GM18498 (cell line): ENCODE measurements around the gene PLXNA2.

Experiments
- ATAC-seq: cut with Tn5 transposase; IDR thresholded peaks from one replicate; pipeline ENCODE4 v1.9.1; 2021; ENCODE audit warnings: mild to moderate bottlenecking, moderate library complexity; ENCODE audit not compliant: unreplicated experiment

PLXNA2 gene

GRCh38 chr1:208052135-208052534, 192.0 kb downstream of the PLXNA2 start:
- no peak for ATAC-seq

- ATAC-seq: no peak
These were observed 192.5 kb downstream of the PLXNA2 start for GRCh38 chr1:208051651-208052050.

GRCh38 chr1:208048904-208049303, 195.3 kb downstream of the PLXNA2 start:
- no peak for ATAC-seq

- ATAC-seq: no peak
These were observed 196.2 kb downstream of the PLXNA2 start for GRCh38 chr1:208047975-208048374.

- no peak for ATAC-seq
These were observed 196.7 kb downstream of the PLXNA2 start for GRCh38 chr1:208047476-208047934.

- no peak for ATAC-seq
These were observed 198.5 kb downstream of the PLXNA2 start for GRCh38 chr1:208045463-208046260.

- no peak for ATAC-seq
These were observed 199.4 kb downstream of the PLXNA2 start for GRCh38 chr1:208044589-208045462.

GRCh38 chr1:208043691-208044181, 200.4 kb downstream of the PLXNA2 start:
- no peak for ATAC-seq

GRCh38 chr1:208042868-208043267, 201.3 kb downstream of the PLXNA2 start:
- ATAC-seq: no peak

- no peak for ATAC-seq
These were observed 202.1 kb downstream of the PLXNA2 start for GRCh38 chr1:208042041-208042615.

GRCh38 chr1:208041505-208041904, 202.7 kb downstream of the PLXNA2 start:
- ATAC-seq: no peak

- ATAC-seq: no peak
These were observed 203.3 kb downstream of the PLXNA2 start for GRCh38 chr1:208040821-208041297.

GRCh38 chr1:208039536-208040332, 204.4 kb downstream of the PLXNA2 start:
- ATAC-seq: no peak

- no peak for ATAC-seq
These were observed 205.9 kb downstream of the PLXNA2 start for GRCh38 chr1:208038303-208038702.

- no peak for ATAC-seq
These were observed 207.0 kb downstream of the PLXNA2 start for GRCh38 chr1:208036918-208037766.

GRCh38 chr1:208036106-208036808, 207.9 kb downstream of the PLXNA2 start:
- no peak for ATAC-seq

- no peak for ATAC-seq
These were observed 210.0 kb downstream of the PLXNA2 start for GRCh38 chr1:208034135-208034534.

- ATAC-seq: no peak
These were observed 210.9 kb downstream of the PLXNA2 start for GRCh38 chr1:208033236-208033635.

GRCh38 chr1:208031932-208032320, 212.3 kb downstream of the PLXNA2 start:
- ATAC-seq: no peak
